ENCODE results near the gene BICC1.

BICC1 gene

GRCh38 chr10:58608351-58608750 is 95.7 kb downstream of the BICC1 start:
- ChIA-PET CTCF (interaction anchor here (0.5 kb wide), 1 partner anchor 250 kb away, joined by 6 read pairs; no protein-coding TSS in a partner anchor), POLR2A (no interaction called here)
- no peak for TF ChIP-seq CTCF (IDR thresholded peaks at IDR 0.05; ENCODE audit: insufficient read depth, low read length, missing control alignments)
- no peak overlapping the region for H3K4me3 ChIP-seq (ENCODE audit: low read depth, low read length)
- no peak for DNase-seq (ENCODE audit: low read depth, low spot score)

- no peak for DNase-seq (ENCODE audit: low read depth, low spot score)
- H3K4me3 ChIP-seq (ENCODE audit: low read depth, low read length): no peak overlapping the region
- no peak for TF ChIP-seq CTCF (IDR thresholded peaks at IDR 0.05; ENCODE audit: insufficient read depth, low read length, missing control alignments)
- POLR2A ChIA-PET: no interaction called here
- CTCF ChIA-PET: interaction anchor here (0.5 to 0.8 kb wide), 2 partner anchors 34 to 251 kb away, joined by 3 to 6 read pairs; no protein-coding TSS in a partner anchor
Measured at GRCh38 chr10:58608826-58609531, 96.3 kb downstream of the BICC1 start.

- ChIA-PET CTCF (interaction anchor here (0.8 kb wide), 1 partner anchor 33 kb away, joined by 3 read pairs; no protein-coding TSS in a partner anchor), POLR2A (no interaction called here)
- no peak for TF ChIP-seq CTCF (IDR thresholded peaks at IDR 0.05; ENCODE audit: insufficient read depth, low read length, missing control alignments)
- no peak overlapping the region for H3K4me3 ChIP-seq (ENCODE audit: low read depth, low read length)
- DNase-seq (ENCODE audit: low read depth, low spot score): no peak
Measured at GRCh38 chr10:58609532-58610150, 97.0 kb downstream of the BICC1 start.

- DNase-seq (ENCODE audit: low read depth, low spot score): no peak
- ChIA-PET POLR2A (no interaction called here), CTCF (interaction anchor here (1.4 kb wide), 1 partner anchor 10 kb away, joined by 4 read pairs; no protein-coding TSS in a partner anchor)
- no peak overlapping the region for H3K4me3 ChIP-seq (ENCODE audit: low read depth, low read length)
- TF ChIP-seq CTCF (IDR thresholded peaks at IDR 0.05; ENCODE audit: insufficient read depth, low read length, missing control alignments): no peak
Measured at GRCh38 chr10:58615237-58615935, 102.7 kb downstream of the BICC1 start.

GRCh38 chr10:58618158-58618676 is 105.5 kb downstream of the BICC1 start:
- POLR2A ChIA-PET: no interaction called here
- H3K4me3 ChIP-seq (ENCODE audit: low read depth, low read length): no peak overlapping the region
- TF ChIP-seq CTCF (IDR thresholded peaks at IDR 0.05; ENCODE audit: insufficient read depth, low read length, missing control alignments): no peak
- no peak for DNase-seq (ENCODE audit: low read depth, low spot score)
- CTCF ChIA-PET: no interaction called here

Data from AG04449 (cell line).